ENCODE results near the gene NOLC1. TPM values are rescaled to one million over a fixed set of nuclear protein-coding genes. Genes with fewer than 3 reads are reported as not detected.
"Not testable (repeated sequence)": the region's sequence is repeated elsewhere in the genome, so short reads cannot be mapped to it uniquely, and the experiment has no call there.

NOLC1 gene
- total RNA-seq, 3 donors from 2014 or later = 33.2 to 44.3 (median 40.1) TPM

DNA sequence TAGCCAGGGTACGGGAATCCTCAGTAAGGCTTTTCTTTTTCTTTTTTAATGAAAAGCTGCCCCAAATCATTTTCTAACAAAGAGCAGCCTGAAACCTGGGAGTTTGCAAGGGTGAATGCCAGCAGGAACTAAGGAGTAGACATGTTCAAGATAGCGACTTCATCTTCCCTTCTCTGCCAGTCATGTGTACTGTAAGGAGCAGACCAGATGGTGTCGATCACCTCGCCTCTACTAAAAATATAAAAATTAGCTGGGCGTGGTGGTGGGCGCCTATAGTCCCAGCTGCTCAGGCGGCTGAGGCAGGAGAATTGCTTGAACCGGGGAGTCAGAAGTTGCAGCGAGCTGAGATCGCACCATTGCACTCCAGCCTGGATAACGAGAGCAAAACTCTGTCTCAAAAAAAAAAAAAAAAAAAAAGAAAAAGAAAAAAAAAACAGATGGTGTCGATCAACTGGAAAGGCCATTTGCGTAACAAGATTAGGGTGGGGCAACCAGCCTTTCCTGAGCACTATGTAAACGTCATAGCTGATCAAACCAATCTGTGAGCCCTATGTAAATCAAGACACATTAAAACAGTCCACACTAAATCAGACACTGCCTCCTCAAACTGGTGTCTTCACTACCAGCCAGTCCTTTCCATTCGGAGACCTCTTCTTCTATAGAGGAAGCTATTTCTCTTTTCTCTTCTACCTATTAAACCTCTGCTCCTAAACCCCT, 33.8 kb downstream of the NOLC1 start:
- DNase-seq (no peak), ATAC-seq (peak; percentile 34)
- no peaks in the 10 kb centered on the region for H3K36me3 ChIP-seq (ENCODE audit: low read depth)
- intact Hi-C loops (cut with DNase I, micrococcal nuclease) = no loop called here
- peaks cover 2% of the 10 kb centered on the region for H3K9me3 ChIP-seq
- no peak overlapping the region for H3K4me3 ChIP-seq
- TF ChIP-seq, protein P1, sequence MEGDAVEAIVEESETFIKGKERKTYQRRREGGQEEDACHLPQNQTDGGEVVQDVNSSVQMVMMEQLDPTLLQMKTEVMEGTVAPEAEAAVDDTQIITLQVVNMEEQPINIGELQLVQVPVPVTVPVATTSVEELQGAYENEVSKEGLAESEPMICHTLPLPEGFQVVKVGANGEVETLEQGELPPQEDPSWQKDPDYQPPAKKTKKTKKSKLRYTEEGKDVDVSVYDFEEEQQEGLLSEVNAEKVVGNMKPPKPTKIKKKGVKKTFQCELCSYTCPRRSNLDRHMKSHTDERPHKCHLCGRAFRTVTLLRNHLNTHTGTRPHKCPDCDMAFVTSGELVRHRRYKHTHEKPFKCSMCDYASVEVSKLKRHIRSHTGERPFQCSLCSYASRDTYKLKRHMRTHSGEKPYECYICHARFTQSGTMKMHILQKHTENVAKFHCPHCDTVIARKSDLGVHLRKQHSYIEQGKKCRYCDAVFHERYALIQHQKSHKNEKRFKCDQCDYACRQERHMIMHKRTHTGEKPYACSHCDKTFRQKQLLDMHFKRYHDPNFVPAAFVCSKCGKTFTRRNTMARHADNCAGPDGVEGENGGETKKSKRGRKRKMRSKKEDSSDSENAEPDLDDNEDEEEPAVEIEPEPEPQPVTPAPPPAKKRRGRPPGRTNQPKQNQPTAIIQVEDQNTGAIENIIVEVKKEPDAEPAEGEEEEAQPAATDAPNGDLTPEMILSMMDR (IDR thresholded peaks at IDR 0.05) = no peak
- peaks cover 15% of the 10 kb centered on the region for H3K4me1 ChIP-seq (ENCODE audit: low read depth)

DNA sequence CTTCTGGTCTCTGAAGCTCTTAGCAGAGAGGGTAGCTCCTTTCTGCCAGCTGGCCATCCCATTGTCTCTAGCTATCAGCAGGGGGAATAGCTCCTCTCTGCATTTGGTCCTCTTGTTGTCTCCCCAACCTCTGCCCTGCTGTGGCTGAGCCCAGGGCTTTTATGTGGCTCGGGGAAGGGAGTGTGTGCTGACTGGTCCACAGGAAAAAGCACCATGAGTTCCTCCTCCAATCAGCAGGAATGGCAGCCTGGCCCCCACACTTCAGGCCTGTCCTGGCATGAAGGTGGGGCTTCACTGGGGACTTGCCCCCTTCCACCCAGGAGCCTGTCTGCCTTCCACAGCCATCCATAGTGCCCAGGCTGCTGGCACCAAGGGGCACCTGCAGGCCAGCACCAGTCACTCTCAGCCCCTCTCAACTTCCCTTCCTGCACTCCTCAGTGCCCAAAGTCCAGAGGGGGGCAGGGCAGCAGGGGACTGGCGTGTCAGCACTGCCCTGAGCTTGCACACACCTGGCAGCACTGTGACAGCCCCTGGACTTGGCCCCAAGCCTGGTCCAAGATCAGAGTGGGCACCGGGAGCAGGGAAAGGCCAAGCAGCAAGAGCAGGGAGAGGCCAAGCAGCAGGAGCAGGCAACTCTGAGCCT, 36.2 kb downstream of the NOLC1 start:
- intact Hi-C loops (cut with DNase I, micrococcal nuclease) = no loop called here
- Histone ChIP-seq H3K9me3 (peaks cover 12% of the 10 kb centered on the region), H3K4me3 (no peak overlapping the region), H3K36me3 (ENCODE audit: low read depth) (no peaks in the 10 kb centered on the region), H3K4me1 (ENCODE audit: low read depth) (peaks cover 15% of the 10 kb centered on the region)
- ATAC-seq = peak; percentile 80
- DNase-seq = peak in 2 of 3 donors; percentile 17 to 52
- TF ChIP-seq, protein P1 (IDR thresholded peaks at IDR 0.05) = no peak

DNA sequence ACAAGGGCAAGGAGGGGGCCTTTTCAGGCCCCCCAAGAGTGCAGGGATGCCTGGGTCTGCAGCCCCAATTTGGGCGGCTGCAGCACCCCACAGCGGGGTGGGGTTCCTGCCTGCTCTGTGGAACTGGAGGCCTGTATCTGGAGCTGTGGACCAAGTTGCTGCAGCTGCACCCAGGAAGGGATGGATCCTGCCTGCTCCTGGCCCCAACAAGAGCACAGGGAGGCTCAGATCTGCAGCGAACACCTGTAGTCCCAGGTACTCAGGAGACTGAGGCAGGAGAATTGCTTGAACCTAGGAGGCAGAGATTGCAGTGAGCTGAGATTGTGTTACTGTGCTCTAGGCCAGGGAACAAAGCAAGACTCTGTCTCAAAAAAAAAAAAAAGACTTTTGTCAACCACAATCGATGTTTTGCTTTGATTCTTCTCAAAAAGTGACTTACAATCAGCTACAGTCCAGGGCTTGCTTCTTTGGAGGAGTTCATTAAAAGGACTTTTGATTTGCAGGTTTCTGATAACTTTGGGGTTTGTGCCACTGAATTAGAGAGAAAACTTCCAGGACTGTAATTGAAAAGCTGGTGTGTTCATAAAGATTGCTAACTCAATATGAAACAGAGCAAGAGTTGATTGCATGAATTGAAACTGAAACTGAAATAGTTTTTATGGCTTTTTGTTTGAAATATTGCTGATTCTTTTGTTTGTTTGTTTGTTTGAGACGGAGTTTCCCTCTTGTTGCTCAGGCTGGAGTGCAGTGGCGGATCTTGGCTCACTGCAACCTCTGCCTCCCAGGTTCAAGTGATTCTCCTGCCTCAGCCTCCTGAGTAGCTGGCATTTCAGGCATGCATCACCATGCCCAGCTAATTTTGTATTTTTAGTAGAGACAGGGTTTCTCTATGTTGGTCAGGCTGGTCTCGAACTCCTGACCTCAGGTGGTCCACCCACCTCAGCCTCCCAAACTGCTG, 37.0 kb downstream of the NOLC1 start:
- H3K4me3 ChIP-seq; intact Hi-C loops (cut with DNase I, micrococcal nuclease); DNase-seq; H3K36me3 ChIP-seq (ENCODE audit: low read depth): not testable (repeated sequence)
- H3K4me1 ChIP-seq (ENCODE audit: low read depth) = peaks cover 15% of the 10 kb centered on the region
- peaks cover 12% of the 10 kb centered on the region for H3K9me3 ChIP-seq
- ATAC-seq = peak; percentile 67

DNA sequence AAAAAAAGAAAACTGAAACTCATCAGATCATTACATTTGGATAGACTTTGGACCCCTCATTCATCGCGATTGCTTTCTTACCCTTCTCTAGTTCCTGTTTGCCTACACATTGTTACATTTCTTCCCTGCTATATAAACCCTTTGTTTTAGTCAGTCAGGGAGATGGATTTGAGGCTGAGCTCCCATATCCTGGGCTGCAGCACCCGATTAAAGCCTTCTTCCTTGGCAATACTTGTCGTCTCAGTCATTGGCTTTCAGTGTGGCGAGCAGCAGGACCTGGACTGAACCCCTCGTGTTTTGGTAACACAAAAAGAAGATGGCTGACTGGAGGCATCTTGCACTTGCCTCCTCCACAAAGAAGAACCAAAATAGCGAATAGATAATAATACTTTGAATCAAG, 39.8 kb downstream of the NOLC1 start:
- Histone ChIP-seq H3K36me3 (ENCODE audit: low read depth) (no peaks in the 10 kb centered on the region), H3K4me3 (no peak overlapping the region), H3K9me3 (peaks cover 10% of the 10 kb centered on the region), H3K4me1 (ENCODE audit: low read depth) (peaks cover 15% of the 10 kb centered on the region)
- DNase-seq (no peak), ATAC-seq (no peak)
- intact Hi-C loops (cut with DNase I, micrococcal nuclease) = no loop called here
- TF ChIP-seq, protein P1 (IDR thresholded peaks at IDR 0.05) = no peak

DNA sequence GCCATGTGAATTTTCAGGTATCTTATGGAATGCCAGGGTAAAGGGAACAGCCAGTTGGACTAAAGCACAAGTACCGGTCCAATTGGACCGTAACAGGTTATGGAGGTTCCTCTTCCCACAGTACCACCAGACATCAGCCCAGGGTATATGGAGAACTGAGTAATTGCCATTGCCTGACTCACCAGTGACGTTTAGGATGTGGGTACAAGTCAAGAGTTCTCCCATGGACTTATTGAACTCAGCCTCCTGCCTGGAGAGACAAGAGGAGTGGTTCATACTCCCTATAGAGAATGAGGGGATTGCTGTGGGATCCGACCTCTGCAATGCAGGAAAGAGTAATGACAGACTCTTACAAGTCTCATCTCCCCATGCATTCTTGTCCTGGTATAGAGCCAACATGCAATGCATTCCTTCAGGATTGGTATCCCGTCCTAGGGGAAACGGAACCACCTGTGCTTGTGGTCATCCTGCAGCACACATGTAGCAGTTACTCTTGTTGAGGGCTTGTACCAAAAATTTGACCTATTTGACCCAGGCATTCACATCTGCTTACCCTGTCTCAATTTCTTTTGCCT, 43.2 kb downstream of the NOLC1 start:
- no peak for DNase-seq
- Histone ChIP-seq H3K36me3 (ENCODE audit: low read depth) (no peaks in the 10 kb centered on the region), H3K4me3 (no peak overlapping the region), H3K9me3 (peaks cover 10% of the 10 kb centered on the region), H3K4me1 (ENCODE audit: low read depth) (peaks cover 9% of the 10 kb centered on the region)
- TF ChIP-seq, protein P1 (IDR thresholded peaks at IDR 0.05) = no peak
- intact Hi-C loops (cut with DNase I, micrococcal nuclease) = no loop called here
- ATAC-seq = no peak

All from mucosa of descending colon (tissue), 3 donors.